A549 (cell line): ENCODE results near the gene TLCD3B.

Experiments
- CEBPB ChIP-seq, 2 experiments: fragments of >200 bp in 1 of 2; sonication (Bioruptor Twin) in 1 of 2; formaldehyde crosslinking in 1 of 2; IDR thresholded peaks; 2 replicates each; pipeline ENCODE4 v1.6.1; 2012 to 2016
- EP300 ChIP-seq, 2 experiments: fragments of >200 bp; sonication (Bioruptor Twin); formaldehyde crosslinking; IDR thresholded peaks; 2 replicates in 1 of 2; 3 replicates in 1 of 2; pipeline ENCODE4 v1.6.1; 2016 to 2017
- POLR2A ChIP-seq: IDR thresholded peaks from 2 replicates; pipeline ENCODE4 v1.6.1; 2012; ENCODE audit warnings: mild to moderate bottlenecking, low read length
- RAD21 ChIP-seq, 2 experiments: fragments of >200 bp in 1 of 2; sonication (Bioruptor Twin) in 1 of 2; formaldehyde crosslinking in 1 of 2; IDR thresholded peaks in 1 of 2; conservative IDR thresholded peaks in 1 of 2; 2 replicates in 1 of 2; 3 replicates in 1 of 2; pipeline ENCODE4 v1.6.1; 2012 to 2018; ENCODE audit warnings: inconsistent platforms in 1 of 2
- RCOR1 ChIP-seq: fragments of 150-350 bp; IDR thresholded peaks from 2 replicates; pipeline ENCODE4 v1.6.1; 2014; ENCODE audit warnings: antibody characterized with exemption, low read length, low read depth
- RNF2 ChIP-seq: fragments of 200-600 bp; sonication (generic); IDR thresholded peaks from 2 replicates; pipeline ENCODE4 v1.6.1; 2016; ENCODE audit warnings: low read depth, mild to moderate bottlenecking, antibody characterized with exemption, moderate library complexity, borderline replicate concordance
- ZNF302 ChIP-seq: fragments of 250-450 bp; sonication (Bioruptor Pico); IDR thresholded peaks from 2 replicates; pipeline ENCODE4 v1.9.0; 2021; ENCODE audit warnings: inconsistent platforms, mild to moderate bottlenecking, moderate library complexity
- TF ChIP-seq, protein P1 (sequence below): fragments of >200 bp; sonication (Bioruptor Twin); formaldehyde crosslinking; IDR thresholded peaks from 3 replicates; pipeline ENCODE4 v1.5.1; 2016
- TF ChIP-seq, protein P2 (sequence below): fragments of 450-650 bp; IDR thresholded peaks from 2 replicates; pipeline ENCODE4 v1.6.1; 2014; ENCODE audit warnings: antibody characterized with exemption

DNA sequence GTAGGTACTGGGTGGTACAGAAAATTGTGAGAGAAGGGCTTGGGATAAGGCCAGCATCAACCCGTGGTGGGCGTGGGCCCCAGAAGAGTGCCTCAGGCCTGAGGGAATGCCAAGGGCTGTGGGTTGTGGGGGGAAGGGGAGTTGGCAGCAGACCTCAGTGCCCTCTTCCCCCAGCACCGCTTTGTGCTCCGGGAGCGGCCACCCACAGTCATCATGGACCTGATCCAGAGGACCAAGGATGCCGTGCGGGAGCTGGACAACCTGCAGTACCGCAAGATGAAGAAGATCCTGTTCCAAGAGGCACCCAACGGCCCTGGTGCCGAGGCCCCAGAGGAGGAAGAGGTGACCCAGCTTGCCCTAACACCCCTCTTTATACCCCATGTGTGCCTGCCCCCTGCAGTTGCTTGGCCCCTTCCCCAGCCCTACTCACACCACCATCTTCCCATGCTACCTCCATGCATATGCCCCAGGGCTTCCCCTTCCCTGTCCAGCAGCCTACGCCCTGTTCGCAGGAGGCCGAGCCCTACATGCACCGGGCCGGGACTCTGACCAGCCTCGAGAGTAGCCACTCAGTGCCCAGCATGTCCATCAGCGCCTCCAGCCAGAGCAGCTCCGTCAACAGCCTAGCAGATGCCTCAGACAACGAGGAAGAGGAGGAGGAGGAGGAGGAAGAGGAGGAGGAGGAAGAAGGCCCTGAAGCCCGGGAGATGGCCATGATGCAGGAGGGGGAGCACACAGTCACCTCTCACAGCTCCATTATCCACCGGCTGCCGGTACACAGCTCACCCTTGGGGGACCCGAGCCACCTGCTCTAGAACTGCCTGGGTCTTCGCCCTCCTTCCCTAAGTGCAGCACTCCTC is 48.3 kb downstream of the TLCD3B start:
- TF ChIP-seq, protein P1, sequence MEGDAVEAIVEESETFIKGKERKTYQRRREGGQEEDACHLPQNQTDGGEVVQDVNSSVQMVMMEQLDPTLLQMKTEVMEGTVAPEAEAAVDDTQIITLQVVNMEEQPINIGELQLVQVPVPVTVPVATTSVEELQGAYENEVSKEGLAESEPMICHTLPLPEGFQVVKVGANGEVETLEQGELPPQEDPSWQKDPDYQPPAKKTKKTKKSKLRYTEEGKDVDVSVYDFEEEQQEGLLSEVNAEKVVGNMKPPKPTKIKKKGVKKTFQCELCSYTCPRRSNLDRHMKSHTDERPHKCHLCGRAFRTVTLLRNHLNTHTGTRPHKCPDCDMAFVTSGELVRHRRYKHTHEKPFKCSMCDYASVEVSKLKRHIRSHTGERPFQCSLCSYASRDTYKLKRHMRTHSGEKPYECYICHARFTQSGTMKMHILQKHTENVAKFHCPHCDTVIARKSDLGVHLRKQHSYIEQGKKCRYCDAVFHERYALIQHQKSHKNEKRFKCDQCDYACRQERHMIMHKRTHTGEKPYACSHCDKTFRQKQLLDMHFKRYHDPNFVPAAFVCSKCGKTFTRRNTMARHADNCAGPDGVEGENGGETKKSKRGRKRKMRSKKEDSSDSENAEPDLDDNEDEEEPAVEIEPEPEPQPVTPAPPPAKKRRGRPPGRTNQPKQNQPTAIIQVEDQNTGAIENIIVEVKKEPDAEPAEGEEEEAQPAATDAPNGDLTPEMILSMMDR = no peak
- no peak for TF ChIP-seq RCOR1
- TF ChIP-seq RNF2 = no peak
- no peak for TF ChIP-seq POLR2A
- TF ChIP-seq, protein P2, sequence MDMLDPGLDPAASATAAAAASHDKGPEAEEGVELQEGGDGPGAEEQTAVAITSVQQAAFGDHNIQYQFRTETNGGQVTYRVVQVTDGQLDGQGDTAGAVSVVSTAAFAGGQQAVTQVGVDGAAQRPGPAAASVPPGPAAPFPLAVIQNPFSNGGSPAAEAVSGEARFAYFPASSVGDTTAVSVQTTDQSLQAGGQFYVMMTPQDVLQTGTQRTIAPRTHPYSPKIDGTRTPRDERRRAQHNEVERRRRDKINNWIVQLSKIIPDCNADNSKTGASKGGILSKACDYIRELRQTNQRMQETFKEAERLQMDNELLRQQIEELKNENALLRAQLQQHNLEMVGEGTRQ = no peak
- no peak for TF ChIP-seq CEBPB (IDR thresholded peaks at IDR 0.05)
- TF ChIP-seq ZNF302 (CRISPR knock-in tag) = no peak
- no peak for TF ChIP-seq RAD21 (conservative IDR thresholded peaks at IDR 0.05 in 1 of 2, IDR thresholded peaks at IDR 0.05 in 1 of 2)
- TF ChIP-seq EP300 (IDR thresholded peaks at IDR 0.05) = no peak
